Cortex of kidney (tissue), 1 donor: ENCODE results near the gene CENPB.
A peak's percentile ranks its signal among the peaks of the same experiment; 100 is the strongest.
"Not testable (repeated sequence)": the region's sequence is repeated elsewhere in the genome, so short reads cannot be mapped to it uniquely, and the experiment has no call there.

ENCODE experiments used
- DNase-seq: peaks from one replicate; lab custom pipeline; 2025; lab: John Stamatoyannopoulos, UW

CENPB gene, protein sequence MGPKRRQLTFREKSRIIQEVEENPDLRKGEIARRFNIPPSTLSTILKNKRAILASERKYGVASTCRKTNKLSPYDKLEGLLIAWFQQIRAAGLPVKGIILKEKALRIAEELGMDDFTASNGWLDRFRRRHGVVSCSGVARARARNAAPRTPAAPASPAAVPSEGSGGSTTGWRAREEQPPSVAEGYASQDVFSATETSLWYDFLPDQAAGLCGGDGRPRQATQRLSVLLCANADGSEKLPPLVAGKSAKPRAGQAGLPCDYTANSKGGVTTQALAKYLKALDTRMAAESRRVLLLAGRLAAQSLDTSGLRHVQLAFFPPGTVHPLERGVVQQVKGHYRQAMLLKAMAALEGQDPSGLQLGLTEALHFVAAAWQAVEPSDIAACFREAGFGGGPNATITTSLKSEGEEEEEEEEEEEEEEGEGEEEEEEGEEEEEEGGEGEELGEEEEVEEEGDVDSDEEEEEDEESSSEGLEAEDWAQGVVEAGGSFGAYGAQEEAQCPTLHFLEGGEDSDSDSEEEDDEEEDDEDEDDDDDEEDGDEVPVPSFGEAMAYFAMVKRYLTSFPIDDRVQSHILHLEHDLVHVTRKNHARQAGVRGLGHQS

GRCh38 chr20:3786665-3787323 lies at the start of gene CENPB:
TSS of gene CENPB (minus strand) at chr20:3786740. CDS start at chr20:3786483, 257 bp downstream.
- DNase-seq: no peak

- DNase-seq: no peak
Observed at GRCh38 chr20:3836132-3836531, 49.6 kb upstream of the CENPB start.

- not testable (repeated sequence) for DNase-seq
Observed at GRCh38 chr20:3829891-3830290, 43.4 kb upstream of the CENPB start.

DNA sequence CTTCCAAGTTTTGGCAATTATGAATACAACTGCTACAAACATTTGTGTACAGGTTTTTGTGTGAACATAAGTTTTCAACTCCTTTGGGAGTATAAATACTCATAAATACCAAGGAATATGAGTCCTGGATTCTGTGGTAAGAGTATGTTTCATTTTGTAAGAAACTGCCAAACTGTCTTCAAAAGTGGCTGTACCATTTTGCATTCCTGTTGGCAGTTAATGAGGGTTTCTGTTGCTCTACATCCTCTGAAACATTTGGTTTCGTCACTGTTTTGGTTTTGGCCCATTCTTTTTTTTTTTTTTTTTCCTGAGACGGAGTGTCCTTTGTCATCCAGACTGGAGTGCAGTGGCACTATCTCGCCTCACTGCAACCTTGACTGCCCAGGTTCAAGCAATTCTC lies 42.3 kb upstream of the CENPB start:
- no peak for DNase-seq

GRCh38 chr20:3826420-3826819 lies 39.9 kb upstream of the CENPB start:
- no peak for DNase-seq

GRCh38 chr20:3825526-3825925 lies 39.0 kb upstream of the CENPB start:
- DNase-seq: no peak

DNA sequence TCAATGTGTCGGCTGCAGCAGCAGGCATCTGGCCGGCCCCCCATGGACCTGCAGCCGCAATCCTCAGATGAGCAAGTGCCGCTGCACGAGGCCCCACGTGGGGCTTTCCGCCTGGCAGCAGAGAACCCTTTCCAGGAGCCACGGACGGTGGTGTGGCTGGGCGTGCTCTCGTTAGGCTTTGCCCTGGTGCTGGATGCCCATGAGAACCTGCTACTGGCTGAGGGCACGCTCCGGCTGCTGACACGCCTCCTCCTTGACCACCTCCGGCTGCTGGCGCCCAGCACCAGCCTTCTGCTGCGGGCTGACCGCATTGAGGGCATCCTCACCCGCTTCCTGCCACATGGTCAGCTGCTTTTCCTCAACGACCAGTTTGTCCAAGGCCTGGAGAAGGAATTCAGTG lies 37.3 kb upstream of the CENPB start:
- DNase-seq: no peak

- no peak for DNase-seq
Observed at GRCh38 chr20:3821996-3822395, 35.5 kb upstream of the CENPB start.

- DNase-seq: no peak
Observed at GRCh38 chr20:3820901-3821727, 34.6 kb upstream of the CENPB start.

DNA sequence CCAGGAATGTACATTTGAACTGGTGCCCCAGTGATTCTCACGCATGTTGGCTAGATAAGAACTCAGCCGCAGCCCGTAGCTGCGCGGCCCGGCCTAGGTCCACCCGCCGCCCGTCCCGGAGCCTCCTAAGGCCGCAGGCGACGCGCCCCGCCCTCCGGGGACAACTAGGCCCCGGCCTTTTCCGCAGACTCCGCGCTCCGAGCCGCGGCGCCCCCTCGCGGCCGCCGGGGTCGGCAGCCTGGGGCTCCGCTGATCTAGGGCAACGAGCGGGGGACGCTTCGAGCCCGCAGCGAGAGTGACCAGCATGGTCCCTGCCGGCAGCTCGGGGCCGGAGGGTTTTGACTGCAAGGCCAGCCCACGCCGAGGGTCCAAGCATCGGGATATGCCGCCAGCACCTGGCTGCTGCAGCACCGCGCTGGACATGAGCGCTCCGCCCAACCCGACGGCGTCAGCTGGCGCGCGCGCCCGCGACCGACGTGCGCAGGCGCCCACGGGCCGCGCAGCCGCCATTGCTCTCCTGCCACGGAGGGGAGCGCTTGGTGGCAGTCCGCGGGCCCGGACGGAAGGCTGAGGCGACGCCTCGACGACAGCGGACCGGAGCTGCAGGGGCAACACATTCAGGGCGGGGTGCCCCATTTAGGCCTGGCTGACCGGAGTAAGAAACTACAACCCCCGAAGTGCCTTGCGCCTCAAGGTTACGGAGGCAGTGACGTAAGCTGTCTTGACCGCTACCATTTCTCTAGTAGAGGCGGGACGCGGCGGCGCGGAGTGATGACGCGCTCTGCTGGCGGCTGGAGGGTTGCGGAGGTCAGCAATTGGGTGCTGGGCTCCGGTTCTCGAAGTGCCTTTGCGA lies 33.7 kb upstream of the CENPB start, which contains the start of gene AP5S1:
TSS of gene AP5S1 (plus strand) at position 500 of the 853 bp plus-strand sequence. CDS start 1,571 bp downstream, outside the sequence.
- peak; percentile 97 for DNase-seq

DNA sequence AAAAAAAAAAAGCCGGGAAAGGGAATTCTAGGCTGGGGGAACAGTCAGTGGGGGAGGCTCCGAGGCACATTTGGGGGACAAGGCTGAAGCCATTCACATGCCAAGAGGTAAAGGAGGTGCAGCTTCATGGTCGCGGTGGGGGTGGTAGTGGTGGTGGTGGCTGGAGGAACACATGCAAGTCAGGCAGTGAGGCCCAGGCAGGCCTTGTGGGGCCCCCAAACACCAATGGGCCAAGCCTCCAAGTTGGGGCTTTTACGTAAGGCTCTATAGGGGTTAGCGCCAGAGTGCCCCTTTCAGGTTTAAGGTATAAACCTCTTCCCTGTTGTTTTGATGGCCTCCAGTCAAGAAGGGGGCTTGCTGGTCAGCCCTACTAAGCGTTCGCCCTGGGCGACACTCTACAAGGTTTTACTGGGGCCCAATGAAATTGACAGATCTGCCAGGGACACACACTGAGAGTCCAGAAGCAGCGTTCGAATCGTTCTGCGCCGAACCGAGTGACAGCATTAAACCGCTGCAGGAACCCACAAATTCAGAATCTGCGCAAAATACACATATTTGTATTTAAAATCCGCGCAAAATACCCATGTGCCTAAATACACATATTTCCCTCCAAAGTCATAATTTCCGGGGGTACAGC lies 33.0 kb upstream of the CENPB start:
- DNase-seq: no peak

DNA sequence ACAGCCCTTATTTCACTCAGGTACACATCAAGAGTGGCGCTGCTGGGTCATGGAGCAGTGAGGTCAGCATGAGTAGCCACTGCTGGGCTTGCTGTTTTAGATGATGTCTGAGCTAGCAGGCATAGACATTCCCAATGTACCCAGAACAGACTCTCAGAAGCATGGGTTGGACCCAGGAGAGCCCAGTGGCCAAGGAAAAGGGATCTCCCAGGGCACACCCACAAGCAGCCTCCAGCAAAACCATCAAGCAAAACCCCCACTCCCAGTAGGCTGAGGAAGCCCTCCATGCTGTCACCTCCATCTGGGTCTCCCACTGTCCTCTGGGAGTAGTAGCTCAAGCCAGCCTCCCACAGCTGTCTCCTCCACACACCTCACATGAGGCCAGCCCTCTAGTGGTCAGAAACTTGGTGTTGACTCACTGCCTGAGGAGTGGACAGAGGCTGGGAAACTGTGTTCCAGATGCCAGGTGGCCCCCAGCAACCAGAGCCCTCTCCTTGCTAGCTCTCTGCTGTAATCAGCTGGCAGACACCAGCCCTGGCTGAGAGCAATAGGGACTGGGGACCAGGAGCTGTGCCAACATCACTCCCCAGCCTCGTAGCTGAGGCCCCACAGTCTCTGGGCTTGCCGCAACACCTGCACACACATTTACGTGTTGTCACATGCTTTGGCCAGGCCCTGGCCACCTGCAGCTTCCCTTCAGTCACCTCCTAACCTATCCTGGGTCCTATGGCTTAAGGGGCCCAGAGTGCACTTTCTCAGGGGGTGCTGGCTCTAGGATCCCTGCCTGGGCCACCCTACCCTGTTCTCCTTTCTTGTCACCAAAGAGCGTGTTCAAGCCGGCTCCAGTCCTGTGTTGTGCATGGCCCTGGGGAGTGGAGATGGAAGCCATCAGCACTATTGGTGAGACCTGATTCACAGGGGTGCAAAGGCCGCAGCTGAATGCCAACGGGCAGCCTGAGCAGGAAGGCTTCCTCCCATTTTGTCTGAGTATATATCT lies 31.9 kb upstream of the CENPB start:
- no peak for DNase-seq

GRCh38 chr20:3815703-3816315 lies 29.3 kb upstream of the CENPB start:
- no peak for DNase-seq

DNA sequence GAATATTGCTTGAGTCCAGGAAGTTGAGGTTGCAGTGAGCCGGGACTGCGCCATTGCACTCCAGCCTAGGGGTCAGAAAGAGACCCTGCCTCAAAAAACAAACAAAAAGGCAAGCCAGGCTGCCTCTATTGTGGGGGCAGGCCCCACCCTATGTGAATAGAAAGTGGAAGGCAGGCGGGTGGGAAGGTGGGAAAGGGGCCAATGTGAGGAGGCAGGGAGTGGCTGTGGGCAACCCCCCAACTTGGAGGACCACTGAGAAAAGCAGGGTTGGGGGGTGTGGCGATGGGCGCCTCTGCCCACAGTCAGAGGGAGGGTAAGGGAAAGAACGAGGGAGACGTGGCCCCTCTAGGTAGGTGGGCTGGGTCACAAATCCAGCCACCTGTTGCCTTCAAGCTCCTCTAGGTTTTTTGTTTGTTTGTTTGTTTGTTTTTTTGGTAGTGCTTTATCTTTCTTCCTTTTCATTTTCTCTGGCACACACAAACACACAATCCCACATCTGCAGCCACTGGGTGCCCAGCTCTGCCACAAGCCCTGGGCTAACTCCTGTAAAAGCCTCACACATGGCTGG lies 28.5 kb upstream of the CENPB start:
- DNase-seq: no peak

DNA sequence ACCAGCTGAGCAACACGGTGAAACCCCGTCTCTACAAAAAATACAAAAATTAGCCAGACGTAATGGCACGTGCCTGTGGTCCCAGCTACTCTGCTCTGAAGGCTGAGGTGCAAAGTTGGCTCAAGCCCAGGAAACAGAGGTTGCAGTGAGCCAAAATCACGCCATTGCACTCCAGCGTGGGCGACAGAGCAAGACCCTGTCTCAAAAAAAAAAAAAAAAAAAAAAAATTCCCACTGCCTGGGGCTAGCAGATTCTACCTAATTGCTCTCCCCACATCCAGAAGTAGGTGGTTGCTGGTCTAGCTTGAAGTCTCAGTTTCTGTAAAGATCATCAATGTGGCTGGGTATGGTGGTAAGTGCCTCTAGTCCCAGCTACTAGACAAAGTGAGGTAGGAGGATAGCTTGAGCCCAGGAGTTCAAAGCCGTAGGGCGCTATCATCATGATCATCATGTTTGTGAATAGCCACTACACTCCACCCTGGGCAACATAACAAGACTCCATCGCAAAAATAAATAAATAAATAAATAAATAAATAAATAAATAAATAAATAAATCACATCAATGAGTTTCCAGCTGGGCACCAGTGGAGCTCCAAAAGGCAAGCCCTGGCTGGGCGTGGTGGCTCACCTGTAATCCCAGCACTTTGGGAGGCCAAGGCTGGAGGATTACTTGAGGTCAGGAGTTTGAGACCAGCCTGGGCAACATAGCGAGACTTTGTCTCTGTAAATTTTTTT lies 27.5 kb upstream of the CENPB start:
- no peak for DNase-seq

- no peak for DNase-seq
Observed at GRCh38 chr20:3812975-3813847, 26.7 kb upstream of the CENPB start.

GRCh38 chr20:3812259-3812681 lies 25.7 kb upstream of the CENPB start:
- no peak for DNase-seq
